Gastroesophageal sphincter (tissue), 4 donors: ENCODE results near the gene LPP. TPM values are rescaled to one million over a fixed set of nuclear protein-coding genes. Genes with fewer than 3 reads are reported as not detected.

Source experiments
- ATAC-seq: fragments of 150-250 bp; one replicate; pipeline ENCODE4 v1.9.1; 2016; ENCODE audit warnings: mild to moderate bottlenecking, moderate library complexity
- H3K27ac ChIP-seq, 4 donors: fragments of 200-600 bp; sonication (generic) in 3 of 4; 1 replicate in 3 of 4; 2 replicates in 1 of 4; pipeline ENCODE4 v1.5.1; 2016 to 2019
- H3K27me3 ChIP-seq: fragments of 200-600 bp; sonication (generic); one replicate; pipeline ENCODE4 v1.5.1; 2019
- H3K36me3 ChIP-seq, 2 donors: fragments of 200-600 bp; sonication (generic); one replicate each; pipeline ENCODE4 v1.5.1; 2019; ENCODE audit warnings: control low read depth in 1 of 2
- H3K4me1 ChIP-seq, 3 donors: fragments of 200-600 bp; sonication (generic); 1 replicate in 2 of 3; 2 replicates in 1 of 3; pipeline ENCODE4 v1.5.1; 2016 to 2019; ENCODE audit warnings: control low read depth in 2 of 3
- H3K4me3 ChIP-seq, 2 donors: fragments of 200-600 bp; sonication (generic); one replicate each; pipeline ENCODE4 v1.5.1; 2019; ENCODE audit warnings: mild to moderate bottlenecking in 1 of 2, moderate library complexity in 1 of 2
- H3K9me3 ChIP-seq, 3 donors: fragments of 200-600 bp; sonication (generic); one replicate each; pipeline ENCODE4 v1.5.1; 2017 to 2019; ENCODE audit warnings: control low read depth in 2 of 3
- CTCF ChIP-seq, 4 experiments: fragments of 200-600 bp in 2 of 4; fragments of 450-650 bp in 2 of 4; sonication (generic) in 1 of 4; IDR thresholded peaks; one replicate each; pipeline ENCODE4 v1.5.1; 2017 to 2019; ENCODE audit warnings: antibody characterized with exemption in 4 of 4, mild to moderate bottlenecking in 2 of 4, moderate library complexity in 2 of 4
- EP300 ChIP-seq: sonication (generic); formaldehyde crosslinking; IDR thresholded peaks from one replicate; pipeline ENCODE4 v1.6.1; 2017; ENCODE audit warnings: antibody characterized with exemption, mild to moderate bottlenecking
- POLR2A ChIP-seq, 2 donors: fragments of 450-650 bp; IDR thresholded peaks; one replicate each; pipeline ENCODE4 v1.6.1; 2017; ENCODE audit warnings: antibody characterized with exemption in 2 of 2, mild to moderate bottlenecking in 2 of 2, moderate library complexity in 1 of 2
- POLR2AphosphoS5 ChIP-seq: sonication (generic); formaldehyde crosslinking; IDR thresholded peaks from one replicate; pipeline ENCODE4 v1.6.1; 2017; ENCODE audit warnings: antibody characterized with exemption
- WGBS, 2 donors: methylation state at CpG; one replicate each; pipeline ENCODE4 v1.1.5; 2018; ENCODE audit warnings: low coverage in 1 of 2; 5-methylcytosine and 5-hydroxymethylcytosine counted together
- total RNA-seq, 4 donors: library from RNA; depleted of rRNA; stranded (reverse); fragments of >200 nt; gene quantifications; one replicate each; pipeline ENCODE4 v1.1.0, GENCODE V29; 2016

Gene LPP
- total RNA-seq, 4 donors from 2014 or later: 1,243 to 2,297 (median 2,164) TPM

GRCh38 chr3:188350961-188351360 is 197.0 kb downstream of the LPP start:
- WGBS, 2 donors: 20 to 74% methylated on average over 1 to 2 of the region's 2 CpGs

GRCh38 chr3:188351648-188352047 is 197.7 kb downstream of the LPP start:
- H3K9me3 ChIP-seq: no peaks in the 10 kb centered on the region
- H3K27ac ChIP-seq: peak overlapping the region in 3 of 4 donors; percentile 57 to 78 (median 75)
- no peak for ATAC-seq
- WGBS, 2 donors: 35 to 51% methylated on average over 6 to 7 of the region's 7 CpGs
- H3K4me3 ChIP-seq: no peak overlapping the region
- peaks cover 25 to 84% (median 47%) of the 10 kb centered on the region in 3 donors for H3K4me1 ChIP-seq
- H3K27me3 ChIP-seq: no peaks in the 10 kb centered on the region
- TF ChIP-seq POLR2A (IDR thresholded peaks at IDR 0.05): no peak
- TF ChIP-seq CTCF (IDR thresholded peaks at IDR 0.05): no peak
- no peak for TF ChIP-seq POLR2AphosphoS5
- TF ChIP-seq EP300: no peak
- H3K36me3 ChIP-seq: peaks cover 0 to 7% of the 10 kb centered on the region in 2 donors

More at GRCh38 chr3:188350961-188351360, 197.0 kb downstream of the LPP start:
- Histone ChIP-seq H3K4me1 (peaks cover 25 to 78% (median 47%) of the 10 kb centered on the region in 3 donors), H3K27ac (peak overlapping the region; percentile 44 to 78 (median 66)), H3K9me3 (no peaks in the 10 kb centered on the region), H3K27me3 (no peaks in the 10 kb centered on the region), H3K36me3 (peaks cover 0 to 7% of the 10 kb centered on the region in 2 donors), H3K4me3 (no peak overlapping the region)
- no peak for ATAC-seq
- no peak for TF ChIP-seq POLR2A (IDR thresholded peaks at IDR 0.05)
- TF ChIP-seq EP300: no peak
- no peak for TF ChIP-seq CTCF (IDR thresholded peaks at IDR 0.05)
- TF ChIP-seq POLR2AphosphoS5: no peak

GRCh38 chr3:188352196-188352927 is 198.4 kb downstream of the LPP start:
- 52 to 84% methylated on average over 5 to 15 of the region's 18 CpGs for WGBS, 2 donors
- Histone ChIP-seq H3K4me1 (peaks cover 26 to 87% (median 46%) of the 10 kb centered on the region in 3 donors), H3K36me3 (peaks cover 0 to 7% of the 10 kb centered on the region in 2 donors), H3K27ac (peak overlapping the region; percentile 31 to 78 (median 66)), H3K4me3 (no peak overlapping the region), H3K27me3 (no peaks in the 10 kb centered on the region), H3K9me3 (no peaks in the 10 kb centered on the region)
- TF ChIP-seq CTCF (IDR thresholded peaks at IDR 0.05) (no peak), EP300 (no peak), POLR2A (IDR thresholded peaks at IDR 0.05) (no peak), POLR2AphosphoS5 (no peak)
- no peak for ATAC-seq

GRCh38 chr3:188353426-188353825 is 199.5 kb downstream of the LPP start:
- no peak for TF ChIP-seq EP300
- TF ChIP-seq POLR2A (IDR thresholded peaks at IDR 0.05): no peak
- TF ChIP-seq POLR2AphosphoS5: no peak
- no peak for TF ChIP-seq CTCF (IDR thresholded peaks at IDR 0.05)
- Histone ChIP-seq H3K27me3 (no peaks in the 10 kb centered on the region), H3K9me3 (no peaks in the 10 kb centered on the region), H3K27ac (peak overlapping the region in 2 of 4 donors; percentile 3 to 75), H3K36me3 (peaks cover 0 to 7% of the 10 kb centered on the region in 2 donors), H3K4me3 (no peak overlapping the region), H3K4me1 (peaks cover 30 to 87% (median 46%) of the 10 kb centered on the region in 3 donors)
- no peak for ATAC-seq
- WGBS, 2 donors: 50 to 54% methylated on average over 1 of the region's 1 CpG
